Non-pigmented ciliary epithelial cell (primary cell): Measurements from ENCODE around the gene TSPAN3.

Experiments
- DNase-seq: peaks from one replicate; pipeline ENCODE4 v3.0.0-alpha.2; 2010; ENCODE audit warnings: low read depth

TSPAN3 gene

DNA sequence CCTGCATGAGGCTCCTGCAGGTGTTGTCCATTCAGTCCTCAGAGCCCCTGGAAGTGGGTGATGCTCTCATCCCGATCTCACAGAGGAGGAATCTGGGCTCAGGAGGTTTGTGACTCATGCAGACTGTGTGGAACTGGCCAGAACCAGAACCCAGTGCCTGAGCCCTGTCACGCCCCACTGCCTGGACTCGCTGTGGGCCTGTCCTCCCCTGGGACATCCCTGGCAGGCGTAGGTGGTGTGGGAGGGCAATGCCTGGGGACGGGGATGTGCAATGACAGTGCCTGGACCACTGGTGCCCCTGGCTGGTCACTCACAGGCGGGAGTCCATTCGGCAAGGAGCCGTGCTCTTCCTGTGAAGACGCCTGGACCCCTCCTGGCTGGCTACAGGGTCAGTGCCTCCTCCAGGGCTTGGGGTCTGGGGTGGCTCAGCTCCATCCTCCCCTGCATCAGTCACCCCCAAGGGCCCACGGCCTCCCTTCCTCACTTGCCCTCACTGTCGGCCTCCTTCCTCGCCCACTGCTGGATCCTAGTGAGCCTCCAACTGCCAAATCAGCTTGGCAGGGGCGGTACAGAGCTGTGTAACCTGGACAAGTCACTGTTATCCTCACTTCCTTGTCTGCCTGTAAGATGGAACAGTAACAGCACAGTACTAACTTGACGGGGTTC, 61.1 kb downstream of the TSPAN3 start:
- no peak for DNase-seq

DNA sequence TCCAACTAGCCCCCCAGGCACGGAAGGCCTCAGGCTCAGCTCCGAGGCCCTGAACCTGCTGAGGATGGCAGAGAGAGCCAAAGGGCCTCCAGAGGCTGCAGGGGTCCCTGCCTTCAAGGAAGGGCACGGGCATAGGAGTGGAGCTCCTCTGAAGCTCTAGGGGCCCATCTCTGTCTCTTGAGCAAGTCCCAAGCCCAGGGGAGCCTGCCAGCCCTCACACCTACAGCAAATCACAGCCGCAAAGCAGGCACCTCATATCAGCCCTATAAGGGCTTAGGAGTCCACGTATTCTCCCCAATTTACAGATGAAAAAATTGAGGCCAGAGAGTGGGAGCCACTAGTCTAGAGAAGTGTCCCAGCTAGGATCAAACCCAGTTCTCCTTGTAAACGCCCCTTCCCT, 61.7 kb downstream of the TSPAN3 start:
- DNase-seq = no peak

DNA sequence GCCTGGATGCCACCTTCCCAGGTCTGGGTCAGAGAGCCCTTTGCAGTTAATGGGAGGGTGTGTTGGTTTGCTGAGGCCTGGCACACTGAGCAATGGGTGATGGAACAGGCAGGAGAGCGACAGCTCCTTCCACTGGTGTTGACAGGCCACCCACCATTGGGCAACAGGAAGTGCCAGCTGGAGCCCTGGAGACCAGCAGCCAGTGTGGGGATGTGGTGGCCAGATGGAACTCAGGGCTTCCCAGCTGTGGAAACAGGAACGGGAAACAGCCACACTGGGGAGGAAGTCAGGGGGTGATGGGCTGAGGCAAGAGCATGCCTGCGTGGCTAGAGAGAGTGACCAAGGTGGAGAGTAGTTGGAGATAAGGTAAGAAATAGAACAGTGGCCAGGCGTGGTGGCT, 66.7 kb downstream of the TSPAN3 start:
- DNase-seq = no peak

DNA sequence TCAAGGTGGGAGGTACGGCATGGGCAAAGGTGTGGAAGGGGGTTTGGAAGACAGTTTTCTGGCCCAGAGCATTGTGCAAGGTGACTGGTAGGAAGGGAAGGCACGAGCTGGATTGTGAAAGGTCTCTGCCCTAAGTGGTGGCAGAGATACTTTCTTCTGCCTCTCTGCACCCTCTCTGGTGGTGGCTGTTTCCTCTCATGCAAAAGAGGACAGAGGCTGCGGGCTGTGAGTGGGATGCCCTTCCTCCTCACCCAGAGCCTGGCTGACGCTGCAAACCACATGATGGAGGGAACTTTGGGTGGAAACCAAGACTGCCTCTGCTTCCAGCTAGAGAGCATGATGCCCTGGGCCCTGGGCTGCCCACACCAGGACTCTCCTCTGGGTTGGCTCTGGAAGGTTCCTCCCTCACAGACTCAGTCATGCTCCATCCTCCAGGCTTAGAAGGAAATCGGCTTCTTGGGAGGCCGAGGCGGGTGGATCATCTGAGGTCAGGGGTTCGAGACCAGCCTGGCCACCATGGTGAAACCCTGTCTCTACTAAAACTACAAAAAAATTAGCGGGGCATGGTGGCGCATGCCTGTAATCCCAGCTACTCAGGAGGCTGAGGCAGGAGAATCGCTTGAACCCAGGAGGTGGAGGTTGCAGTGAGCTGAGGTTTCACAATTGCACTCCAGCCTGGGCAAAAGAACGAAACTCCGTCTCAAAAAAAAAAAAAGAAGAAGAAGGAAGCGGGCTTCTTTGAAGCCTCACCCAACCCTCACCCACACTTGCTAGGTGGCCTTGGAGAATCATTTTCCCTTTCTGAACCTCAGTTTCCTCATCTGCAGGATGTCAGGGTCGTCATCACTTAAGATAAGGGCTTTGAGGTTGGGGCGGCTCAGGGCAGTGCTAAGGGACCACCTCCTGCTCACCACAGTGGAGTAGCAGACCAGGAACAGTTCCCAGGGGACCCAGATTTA, 67.7 kb downstream of the TSPAN3 start:
- DNase-seq = no peak

DNA sequence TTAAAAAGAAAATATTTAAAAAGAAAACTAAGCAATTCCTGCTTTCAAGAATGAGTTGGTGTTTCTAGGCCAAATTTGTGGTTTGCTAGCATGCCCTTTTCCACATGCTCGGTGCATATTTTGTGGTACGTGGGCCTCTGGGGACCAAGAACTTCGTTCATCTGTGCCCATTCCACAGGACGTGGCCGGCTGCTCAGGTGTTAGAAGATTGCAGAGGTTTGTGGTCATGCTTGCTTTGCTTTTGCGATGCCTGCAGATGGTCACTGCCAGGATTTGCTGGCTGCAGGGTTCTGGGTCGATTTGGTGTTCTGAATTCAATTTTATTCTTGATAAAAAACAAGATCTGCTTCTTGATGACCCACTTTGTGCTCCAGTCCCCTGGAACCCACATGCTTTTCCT, 68.5 kb downstream of the TSPAN3 start:
- no peak for DNase-seq

DNA sequence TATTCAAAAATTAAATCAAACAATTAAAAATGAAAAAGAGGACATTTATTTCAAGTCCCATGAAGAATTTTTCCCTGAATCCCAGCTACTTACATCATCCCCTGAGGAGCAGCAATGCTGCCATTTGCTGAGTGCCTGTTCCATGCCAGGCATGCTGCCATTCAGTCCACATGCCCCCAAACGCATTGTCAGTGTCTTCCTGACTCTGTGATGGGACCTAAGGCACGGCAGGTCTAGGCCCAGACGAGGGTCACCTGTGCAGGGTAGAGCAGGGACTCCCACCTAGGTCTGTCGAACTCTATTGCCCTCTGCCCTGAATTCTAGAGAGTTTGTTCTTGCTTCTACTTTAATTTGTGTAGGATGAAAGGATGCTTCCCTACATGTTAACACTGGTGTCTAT, 68.9 kb downstream of the TSPAN3 start:
- DNase-seq = no peak

DNA sequence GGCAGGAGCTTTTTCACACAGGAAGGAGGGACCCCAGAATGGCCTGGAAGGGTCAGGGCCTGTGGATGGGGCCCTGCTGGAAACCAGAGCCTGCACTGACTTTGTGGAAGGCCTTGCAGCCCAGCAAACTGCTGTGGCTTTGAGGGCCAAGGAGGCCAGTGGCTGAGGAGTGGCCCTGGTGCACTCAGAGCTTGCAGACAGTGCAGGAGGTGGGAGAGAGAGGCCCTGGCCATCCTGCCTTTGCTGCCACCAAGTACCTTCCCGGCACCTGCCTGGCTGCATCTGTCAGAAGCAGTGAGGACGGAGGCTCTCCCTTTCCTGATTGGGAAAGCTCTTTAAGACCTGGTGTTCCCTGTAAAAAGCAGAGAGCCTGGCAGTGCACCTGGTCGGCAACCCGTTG, 69.6 kb downstream of the TSPAN3 start:
- no peak for DNase-seq

DNA sequence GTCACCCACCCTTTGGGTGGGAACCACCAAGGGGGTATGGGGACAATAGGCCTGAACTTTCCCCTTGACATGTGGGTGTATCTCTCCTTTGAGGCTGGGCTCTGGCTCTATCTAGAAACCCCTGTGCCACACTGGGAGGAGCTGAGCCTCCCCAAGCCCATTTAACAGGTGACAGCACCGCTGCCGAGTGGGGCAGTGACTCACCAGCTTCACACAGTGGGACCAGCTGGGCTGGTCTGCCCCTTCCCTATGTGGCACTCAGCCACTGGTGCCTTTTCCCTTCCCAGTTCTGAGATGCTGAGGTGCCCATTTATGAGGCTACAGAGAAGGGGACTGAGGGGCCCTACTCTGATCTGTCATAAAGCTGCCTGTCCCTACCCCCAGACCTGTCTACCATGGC, 70.9 kb downstream of the TSPAN3 start:
- no peak for DNase-seq

DNA sequence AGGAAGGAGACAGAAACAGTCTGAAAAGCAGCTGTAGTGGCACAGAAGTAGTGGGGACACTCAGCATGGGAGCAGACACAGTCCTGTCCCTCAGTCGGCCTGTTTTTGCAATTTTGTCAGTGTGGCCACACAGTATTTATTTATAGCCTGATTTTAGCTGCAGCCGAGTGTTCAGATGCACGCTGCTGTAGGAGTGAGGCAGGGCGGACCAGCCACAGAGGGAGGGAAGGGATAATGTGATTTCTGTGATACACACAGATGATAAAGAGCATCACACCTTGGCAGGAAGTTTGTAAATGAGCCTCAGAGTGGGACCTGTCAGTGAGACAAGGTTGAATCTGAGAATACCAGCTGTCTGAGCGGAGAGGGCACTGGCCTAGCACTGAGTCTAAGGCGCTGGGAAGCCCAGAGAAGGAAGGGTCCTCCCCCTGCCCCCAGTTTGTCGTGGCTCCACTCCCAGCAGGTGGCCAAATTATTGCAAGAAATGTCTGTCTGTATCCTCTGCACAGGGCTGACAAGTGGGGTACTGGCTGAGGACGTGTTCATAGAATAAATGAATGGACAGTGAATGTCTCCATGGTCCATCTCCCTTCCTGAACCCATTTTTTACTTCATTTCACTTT, 72.1 kb downstream of the TSPAN3 start:
- DNase-seq = no peak

DNA sequence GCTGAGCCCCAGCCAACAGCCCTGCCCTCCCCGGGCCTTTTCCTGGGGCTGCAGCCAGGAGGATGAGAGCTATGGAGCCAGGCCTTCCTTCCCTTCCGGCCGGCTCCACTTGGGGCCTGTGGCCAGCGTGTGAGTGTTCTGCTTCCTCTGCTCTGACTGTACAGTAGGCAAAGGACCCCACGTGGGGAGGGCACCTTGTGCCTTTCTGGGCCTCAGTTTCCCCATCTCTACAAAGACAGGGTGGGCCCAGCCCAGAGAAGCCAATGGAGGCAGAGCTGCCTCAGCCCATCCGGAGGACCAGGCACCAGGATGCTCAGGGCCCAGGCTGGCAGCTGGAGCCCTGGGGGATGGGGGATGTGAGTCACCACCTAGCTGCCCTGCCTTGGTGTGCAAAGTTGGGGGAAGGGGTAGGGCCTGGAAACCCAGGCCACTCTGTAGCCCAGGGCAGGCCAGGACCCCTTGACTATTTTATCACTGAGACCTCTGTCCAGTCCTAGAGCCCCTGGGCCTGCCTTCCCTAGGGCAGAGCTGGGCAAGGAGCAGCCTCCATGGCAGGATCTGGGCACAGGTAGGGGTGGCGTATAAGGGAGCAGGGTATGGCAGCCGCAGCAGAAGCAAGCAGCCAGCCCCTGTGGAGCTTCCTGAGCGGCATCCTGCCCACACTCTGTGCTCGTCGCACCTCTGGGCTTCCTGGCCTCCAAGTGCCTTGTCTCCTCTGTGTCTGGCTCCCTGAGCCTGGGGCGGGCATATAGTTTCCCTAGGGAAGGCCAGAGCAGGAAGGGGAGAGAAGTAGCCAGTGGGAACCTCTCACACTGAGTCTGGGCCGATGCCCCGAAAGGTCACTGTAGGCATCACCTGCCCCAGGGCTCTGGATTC, 74.1 kb downstream of the TSPAN3 start:
- no peak for DNase-seq

DNA sequence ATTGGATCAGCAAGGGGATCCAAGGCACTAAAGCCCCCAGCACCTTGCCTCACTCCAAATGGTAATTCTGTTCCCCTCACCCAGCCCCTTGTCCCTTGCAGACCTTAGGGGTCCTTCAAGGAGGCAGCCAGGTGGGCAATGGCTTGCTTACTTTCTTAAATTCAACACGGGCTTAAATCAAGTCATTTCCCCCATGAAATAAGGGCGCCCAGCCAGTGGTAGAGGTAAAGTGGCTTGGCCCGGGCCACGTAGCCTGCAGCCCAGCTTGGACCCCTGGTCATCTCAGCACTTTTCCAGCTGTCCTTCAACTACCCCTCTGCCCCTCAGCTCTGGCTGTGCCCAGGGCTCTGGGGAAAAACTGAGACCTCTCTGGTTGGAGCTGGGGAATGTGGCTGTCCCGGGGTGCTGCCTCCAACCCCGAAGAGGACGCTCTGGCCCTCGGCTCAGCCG, 74.8 kb downstream of the TSPAN3 start:
- DNase-seq = no peak

DNA sequence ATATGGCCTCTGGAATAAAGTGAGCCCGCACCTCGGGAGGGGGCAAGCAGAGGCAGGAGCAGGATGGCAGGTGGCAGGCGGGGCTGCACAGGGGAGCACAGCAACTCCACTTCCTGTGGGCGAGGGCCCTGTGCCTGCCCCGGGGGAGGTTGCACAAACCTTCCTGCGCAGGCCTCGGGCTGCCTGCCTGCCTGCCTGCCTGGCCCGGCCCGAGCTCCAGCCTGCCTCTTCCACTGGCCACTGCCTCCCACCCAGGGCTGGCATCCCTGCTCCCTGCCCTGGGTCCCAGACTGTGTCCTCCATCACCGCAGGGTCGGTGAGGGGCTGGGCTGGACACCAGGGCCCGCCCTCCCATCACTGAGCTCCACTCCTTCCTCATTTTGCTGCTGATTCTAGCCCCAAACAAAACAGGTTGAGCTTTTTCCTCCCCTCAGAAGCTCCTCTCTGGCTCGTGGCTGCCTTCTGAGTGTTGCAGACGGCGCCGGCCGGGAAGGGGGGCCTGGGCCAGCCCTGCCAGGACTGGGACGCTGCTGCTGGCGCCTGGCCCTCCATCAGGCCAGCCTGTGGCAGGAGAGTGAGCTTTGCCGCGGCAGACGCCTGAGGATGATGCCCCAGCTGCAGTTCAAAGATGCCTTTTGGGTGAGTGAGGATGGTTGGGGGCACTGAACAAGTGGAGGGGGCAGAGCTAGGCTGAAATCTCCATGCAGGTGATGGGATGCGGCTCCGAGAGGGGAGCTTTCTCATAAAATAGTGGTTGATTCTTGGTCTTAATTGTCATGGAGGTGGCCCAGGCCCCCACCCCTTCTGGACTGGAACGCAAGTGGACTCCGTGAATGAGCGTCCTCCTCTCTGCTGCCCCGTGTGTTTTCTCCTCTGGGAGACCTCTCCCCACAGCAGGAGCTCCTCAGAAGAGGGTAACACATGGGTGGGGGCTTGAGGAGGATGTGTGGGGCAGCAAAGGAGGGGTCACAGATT, 75.7 kb downstream of the TSPAN3 start, which contains the start of gene PSTPIP1:
Gene PSTPIP1, plus strand, starts transcription at position 156 of the 975 bp plus-strand sequence. Its CDS starts 448 bp downstream, at position 604.
- DNase-seq = no peak

DNA sequence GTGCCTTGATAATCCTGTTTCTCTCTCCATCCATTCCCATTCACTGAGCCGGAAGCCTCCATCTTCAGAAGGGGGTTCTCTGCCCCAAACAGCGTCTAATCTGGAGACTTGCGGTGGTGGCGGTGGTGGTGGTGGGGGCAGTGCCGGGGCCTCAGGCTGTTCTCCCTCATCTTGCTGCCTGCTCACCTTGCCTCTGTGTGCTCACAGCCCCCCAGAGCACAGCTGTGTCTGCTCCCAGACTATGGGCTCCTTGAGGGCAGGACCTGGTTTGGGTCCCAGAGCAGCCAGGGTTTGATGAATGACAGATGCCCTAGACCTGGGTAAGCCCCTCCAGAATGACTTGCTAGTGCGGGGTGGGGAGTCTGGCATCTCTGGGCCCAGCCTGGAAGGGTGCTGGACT, 76.4 kb downstream of the TSPAN3 start:
- DNase-seq = no peak

DNA sequence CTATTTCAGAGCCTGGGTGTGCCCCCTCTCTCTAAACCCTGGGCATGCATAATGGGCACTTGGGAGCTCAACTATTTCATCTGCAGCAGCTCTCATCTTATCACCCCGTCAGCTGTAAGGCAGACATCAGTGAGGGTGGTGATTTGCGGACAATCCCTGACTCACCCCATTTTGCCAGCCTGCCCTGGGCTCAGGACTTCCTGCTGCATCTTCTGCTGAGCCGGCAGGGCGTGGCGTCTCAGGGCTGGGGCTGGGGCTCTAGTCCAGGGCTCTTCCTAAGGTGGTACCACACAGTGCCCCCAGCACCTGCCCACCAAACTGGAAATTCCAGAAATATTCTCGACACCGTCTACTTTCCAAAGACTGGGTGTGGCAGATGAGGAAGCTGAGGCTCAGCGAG, 76.9 kb downstream of the TSPAN3 start:
- DNase-seq = no peak

DNA sequence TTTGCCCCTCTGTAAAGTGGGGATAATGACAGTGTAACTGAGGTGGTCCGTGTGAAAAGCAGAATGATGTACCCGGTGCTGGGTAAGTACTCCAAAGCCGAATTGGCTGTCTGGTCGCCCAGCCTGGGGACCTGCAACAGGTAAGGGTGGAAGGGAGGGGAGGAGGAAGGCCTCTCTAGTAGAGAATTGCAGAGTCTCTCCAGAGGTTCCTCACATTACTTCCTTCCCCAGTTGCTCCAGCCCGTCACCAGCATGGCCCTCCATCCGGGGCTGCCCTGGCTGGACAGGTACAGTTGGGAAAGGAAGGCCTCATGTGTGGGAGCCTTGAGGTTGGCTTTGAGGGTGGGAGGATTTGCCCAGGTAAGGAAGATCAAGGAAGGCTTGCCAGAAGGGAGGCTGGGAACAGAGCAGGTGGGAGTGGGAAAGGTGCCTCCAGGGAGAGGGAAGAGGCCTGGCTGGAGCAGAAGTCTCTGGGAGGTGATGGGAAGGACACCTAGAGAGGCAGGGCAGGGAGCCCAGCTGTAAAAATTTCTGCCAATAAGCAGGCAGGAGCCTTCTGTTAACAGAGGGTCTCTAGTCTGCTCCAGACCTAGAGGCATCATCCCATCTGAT, 77.7 kb downstream of the TSPAN3 start:
- no peak for DNase-seq

DNA sequence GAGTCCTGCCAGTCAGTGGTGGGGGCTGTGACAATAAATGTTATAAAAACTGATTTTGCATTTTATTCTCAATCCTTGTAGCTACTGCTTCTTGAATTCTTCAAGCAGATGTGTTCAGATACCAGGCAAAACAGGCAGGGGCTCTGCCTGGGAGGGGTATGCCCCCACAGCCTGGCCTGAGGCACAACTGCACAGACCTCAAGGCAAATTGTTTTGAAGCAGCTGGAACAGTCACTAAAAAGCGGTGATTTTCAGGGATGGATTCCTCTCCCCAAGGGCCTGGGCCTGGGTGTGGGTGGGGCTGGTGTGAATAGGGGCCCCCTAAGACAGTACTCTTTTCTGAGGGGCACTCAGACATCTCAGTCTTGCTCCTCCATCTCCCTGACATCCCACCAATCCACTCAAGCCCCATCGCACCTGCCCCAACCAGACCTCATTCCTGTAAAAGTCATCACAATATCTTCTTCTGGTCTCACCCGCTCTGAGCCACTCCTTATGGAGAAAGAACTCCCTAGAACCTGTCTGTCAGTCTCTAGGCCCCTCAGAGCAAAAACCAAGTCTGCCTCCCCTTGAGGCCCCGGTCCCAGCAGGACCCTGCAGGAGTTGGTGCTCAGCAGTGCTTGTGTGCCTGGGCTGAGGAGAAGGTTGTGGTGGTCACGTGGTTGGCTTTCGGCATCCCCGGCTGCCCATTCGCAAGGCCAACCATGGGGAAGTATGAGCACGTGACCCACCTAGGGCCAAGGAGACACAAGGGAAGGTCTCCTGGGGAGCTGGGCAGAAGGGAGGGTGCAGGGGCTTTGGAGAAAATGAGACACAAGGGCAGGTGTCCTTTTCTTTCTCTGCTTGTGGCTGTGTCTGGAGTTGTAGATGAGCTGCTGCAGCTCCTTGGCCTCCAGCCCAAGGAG, 78.9 kb downstream of the TSPAN3 start:
- DNase-seq = no peak
